ENCODE data around the gene AIFM2. TPM values are rescaled to one million over a fixed set of nuclear protein-coding genes. Genes with fewer than 3 reads are reported as not detected.

AIFM2 gene
- total and polyA plus RNA-seq, 2 of the 13 experiments (the other 11 are each of a cell fraction or from before 2014, with no cell fraction given) = 20.3 to 29.5 TPM

DNA sequence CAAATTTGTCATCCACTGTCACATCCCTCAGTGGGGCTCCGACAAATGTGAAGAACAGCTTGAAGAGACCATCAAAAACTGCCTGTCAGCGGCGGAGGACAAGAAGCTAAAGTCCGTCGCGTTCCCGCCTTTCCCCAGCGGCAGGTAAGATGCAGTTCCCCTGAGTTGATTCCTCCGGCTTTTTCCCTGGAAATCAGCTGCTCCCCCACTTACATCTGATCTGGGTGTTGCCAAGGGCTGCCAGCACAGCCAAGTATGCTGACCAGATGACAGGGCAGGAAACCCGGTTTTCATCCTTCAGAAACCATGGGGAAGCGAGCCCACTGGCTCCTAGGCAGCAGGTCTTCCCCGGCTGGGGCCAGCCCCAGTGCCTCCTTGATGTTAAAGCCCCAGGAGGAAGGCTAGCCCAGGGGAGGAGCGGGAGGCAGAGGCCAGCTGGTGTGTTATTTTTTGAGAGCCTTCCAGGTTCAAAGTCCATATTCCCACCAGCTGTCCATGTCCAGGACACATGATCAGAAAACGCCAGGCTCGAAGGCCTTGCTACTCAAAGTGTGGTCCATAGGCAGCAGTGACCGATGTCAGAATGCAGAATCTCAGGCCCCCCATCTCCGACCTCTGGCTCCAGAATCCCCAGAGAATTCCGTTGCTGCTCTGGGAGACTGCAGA, 23.4 kb downstream of the AIFM2 start (continued):
- TF ChIP-seq, protein P1, sequence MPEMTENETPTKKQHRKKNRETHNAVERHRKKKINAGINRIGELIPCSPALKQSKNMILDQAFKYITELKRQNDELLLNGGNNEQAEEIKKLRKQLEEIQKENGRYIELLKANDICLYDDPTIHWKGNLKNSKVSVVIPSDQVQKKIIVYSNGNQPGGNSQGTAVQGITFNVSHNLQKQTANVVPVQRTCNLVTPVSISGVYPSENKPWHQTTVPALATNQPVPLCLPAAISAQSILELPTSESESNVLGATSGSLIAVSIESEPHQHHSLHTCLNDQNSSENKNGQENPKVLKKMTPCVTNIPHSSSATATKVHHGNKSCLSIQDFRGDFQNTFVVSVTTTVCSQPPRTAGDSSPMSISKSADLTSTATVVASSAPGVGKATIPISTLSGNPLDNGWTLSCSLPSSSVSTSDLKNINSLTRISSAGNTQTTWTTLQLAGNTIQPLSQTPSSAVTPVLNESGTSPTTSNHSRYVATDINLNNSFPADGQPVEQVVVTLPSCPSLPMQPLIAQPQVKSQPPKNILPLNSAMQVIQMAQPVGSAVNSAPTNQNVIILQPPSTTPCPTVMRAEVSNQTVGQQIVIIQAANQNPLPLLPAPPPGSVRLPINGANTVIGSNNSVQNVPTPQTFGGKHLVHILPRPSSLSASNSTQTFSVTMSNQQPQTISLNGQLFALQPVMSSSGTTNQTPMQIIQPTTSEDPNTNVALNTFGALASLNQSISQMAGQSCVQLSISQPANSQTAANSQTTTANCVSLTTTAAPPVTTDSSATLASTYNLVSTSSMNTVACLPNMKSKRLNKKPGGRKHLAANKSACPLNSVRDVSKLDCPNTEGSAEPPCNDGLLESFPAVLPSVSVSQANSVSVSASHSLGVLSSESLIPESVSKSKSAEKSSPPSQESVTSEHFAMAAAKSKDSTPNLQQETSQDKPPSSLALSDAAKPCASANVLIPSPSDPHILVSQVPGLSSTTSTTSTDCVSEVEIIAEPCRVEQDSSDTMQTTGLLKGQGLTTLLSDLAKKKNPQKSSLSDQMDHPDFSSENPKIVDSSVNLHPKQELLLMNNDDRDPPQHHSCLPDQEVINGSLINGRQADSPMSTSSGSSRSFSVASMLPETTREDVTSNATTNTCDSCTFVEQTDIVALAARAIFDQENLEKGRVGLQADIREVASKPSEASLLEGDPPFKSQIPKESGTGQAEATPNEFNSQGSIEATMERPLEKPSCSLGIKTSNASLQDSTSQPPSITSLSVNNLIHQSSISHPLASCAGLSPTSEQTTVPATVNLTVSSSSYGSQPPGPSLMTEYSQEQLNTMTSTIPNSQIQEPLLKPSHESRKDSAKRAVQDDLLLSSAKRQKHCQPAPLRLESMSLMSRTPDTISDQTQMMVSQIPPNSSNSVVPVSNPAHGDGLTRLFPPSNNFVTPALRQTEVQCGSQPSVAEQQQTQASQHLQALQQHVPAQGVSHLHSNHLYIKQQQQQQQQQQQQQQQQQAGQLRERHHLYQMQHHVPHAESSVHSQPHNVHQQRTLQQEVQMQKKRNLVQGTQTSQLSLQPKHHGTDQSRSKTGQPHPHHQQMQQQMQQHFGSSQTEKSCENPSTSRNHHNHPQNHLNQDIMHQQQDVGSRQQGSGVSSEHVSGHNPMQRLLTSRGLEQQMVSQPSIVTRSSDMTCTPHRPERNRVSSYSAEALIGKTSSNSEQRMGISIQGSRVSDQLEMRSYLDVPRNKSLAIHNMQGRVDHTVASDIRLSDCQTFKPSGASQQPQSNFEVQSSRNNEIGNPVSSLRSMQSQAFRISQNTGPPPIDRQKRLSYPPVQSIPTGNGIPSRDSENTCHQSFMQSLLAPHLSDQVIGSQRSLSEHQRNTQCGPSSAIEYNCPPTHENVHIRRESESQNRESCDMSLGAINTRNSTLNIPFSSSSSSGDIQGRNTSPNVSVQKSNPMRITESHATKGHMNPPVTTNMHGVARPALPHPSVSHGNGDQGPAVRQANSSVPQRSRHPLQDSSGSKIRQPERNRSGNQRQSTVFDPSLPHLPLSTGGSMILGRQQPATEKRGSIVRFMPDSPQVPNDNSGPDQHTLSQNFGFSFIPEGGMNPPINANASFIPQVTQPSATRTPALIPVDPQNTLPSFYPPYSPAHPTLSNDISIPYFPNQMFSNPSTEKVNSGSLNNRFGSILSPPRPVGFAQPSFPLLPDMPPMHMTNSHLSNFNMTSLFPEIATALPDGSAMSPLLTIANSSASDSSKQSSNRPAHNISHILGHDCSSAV (CRISPR knock-in tag; IDR thresholded peaks at IDR 0.05; ENCODE audit: borderline replicate concordance) = no peak
- TF ChIP-seq NFKB2 (CRISPR knock-in tag; IDR thresholded peaks at IDR 0.05; ENCODE audit: borderline replicate concordance) (no peak), ZNF7 (CRISPR knock-in tag; IDR thresholded peaks at IDR 0.05) (no peak), ZNF24 (IDR thresholded peaks at IDR 0.05) (no peak), JARID2 (CRISPR knock-in tag; IDR thresholded peaks at IDR 0.05; ENCODE audit: insufficient replicate concordance) (no peak), HNRNPL (IDR thresholded peaks at IDR 0.05; ENCODE audit: low read depth, low read length) (no peak), ZNF747 (CRISPR knock-in tag; IDR thresholded peaks at IDR 0.05; ENCODE audit: borderline replicate concordance) (no peak), TRIM24 (CRISPR knock-in tag; IDR thresholded peaks at IDR 0.05) (peak; percentile 50; the same call in 1 of the 2 replicates), RFXAP (CRISPR knock-in tag; IDR thresholded peaks at IDR 0.05; ENCODE audit: borderline replicate concordance) (0 out of 2 replicates have a peak, but pooled peaks have one; percentile 44), ZNF451 (CRISPR knock-in tag; IDR thresholded peaks at IDR 0.05) (peak; percentile 65; the same call in 1 of the 2 replicates), ZNF652 (CRISPR knock-in tag; IDR thresholded peaks at IDR 0.05; ENCODE audit: borderline replicate concordance, low read depth) (no peak; the same call in 1 of the 2 replicates), ARNT2 (CRISPR knock-in tag; IDR thresholded peaks at IDR 0.05; ENCODE audit: low read depth) (no peak)
- TF ChIP-seq, protein P2, sequence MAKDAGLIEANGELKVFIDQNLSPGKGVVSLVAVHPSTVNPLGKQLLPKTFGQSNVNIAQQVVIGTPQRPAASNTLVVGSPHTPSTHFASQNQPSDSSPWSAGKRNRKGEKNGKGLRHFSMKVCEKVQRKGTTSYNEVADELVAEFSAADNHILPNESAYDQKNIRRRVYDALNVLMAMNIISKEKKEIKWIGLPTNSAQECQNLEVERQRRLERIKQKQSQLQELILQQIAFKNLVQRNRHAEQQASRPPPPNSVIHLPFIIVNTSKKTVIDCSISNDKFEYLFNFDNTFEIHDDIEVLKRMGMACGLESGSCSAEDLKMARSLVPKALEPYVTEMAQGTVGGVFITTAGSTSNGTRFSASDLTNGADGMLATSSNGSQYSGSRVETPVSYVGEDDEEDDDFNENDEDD (CRISPR knock-in tag; IDR thresholded peaks at IDR 0.05; ENCODE audit: borderline replicate concordance) = no peak; the same call in 1 of the 2 replicates
- TF ChIP-seq, protein P3, sequence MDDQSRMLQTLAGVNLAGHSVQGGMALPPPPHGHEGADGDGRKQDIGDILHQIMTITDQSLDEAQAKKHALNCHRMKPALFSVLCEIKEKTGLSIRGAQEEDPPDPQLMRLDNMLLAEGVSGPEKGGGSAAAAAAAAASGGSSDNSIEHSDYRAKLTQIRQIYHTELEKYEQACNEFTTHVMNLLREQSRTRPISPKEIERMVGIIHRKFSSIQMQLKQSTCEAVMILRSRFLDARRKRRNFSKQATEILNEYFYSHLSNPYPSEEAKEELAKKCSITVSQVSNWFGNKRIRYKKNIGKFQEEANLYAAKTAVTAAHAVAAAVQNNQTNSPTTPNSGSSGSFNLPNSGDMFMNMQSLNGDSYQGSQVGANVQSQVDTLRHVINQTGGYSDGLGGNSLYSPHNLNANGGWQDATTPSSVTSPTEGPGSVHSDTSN (CRISPR knock-in tag; IDR thresholded peaks at IDR 0.05; ENCODE audit: borderline replicate concordance) = no peak
- TF ChIP-seq, protein P4, sequence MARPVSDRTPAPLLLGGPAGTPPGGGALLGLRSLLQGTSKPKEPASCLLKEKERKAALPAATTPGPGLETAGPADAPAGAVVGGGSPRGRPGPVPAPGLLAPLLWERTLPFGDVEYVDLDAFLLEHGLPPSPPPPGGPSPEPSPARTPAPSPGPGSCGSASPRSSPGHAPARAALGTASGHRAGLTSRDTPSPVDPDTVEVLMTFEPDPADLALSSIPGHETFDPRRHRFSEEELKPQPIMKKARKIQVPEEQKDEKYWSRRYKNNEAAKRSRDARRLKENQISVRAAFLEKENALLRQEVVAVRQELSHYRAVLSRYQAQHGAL (CRISPR knock-in tag; IDR thresholded peaks at IDR 0.05; ENCODE audit: not compliant biosample characterization) = no peak

Data from HepG2 (cell line).